HG02588 (cell line): Measurements from ENCODE around the gene SOX9.
"Not testable (repeated sequence)": the region's sequence is repeated elsewhere in the genome, so short reads cannot be mapped to it uniquely, and the experiment has no call there.

Experiments used
- ATAC-seq: cut with Tn5 transposase; IDR thresholded peaks from one replicate; pipeline ENCODE4 v1.9.1; 2021; ENCODE audit warnings: mild to moderate bottlenecking, moderate library complexity; ENCODE audit not compliant: unreplicated experiment

SOX9 gene

GRCh38 chr17:72125742-72126141, 4.9 kb downstream of the SOX9 start:
- no peak for ATAC-seq

- no peak for ATAC-seq
Observed at GRCh38 chr17:72126575-72127486, 6.0 kb downstream of the SOX9 start.

GRCh38 chr17:72128039-72128438, 7.2 kb downstream of the SOX9 start:
- ATAC-seq, result no peak

DNA sequence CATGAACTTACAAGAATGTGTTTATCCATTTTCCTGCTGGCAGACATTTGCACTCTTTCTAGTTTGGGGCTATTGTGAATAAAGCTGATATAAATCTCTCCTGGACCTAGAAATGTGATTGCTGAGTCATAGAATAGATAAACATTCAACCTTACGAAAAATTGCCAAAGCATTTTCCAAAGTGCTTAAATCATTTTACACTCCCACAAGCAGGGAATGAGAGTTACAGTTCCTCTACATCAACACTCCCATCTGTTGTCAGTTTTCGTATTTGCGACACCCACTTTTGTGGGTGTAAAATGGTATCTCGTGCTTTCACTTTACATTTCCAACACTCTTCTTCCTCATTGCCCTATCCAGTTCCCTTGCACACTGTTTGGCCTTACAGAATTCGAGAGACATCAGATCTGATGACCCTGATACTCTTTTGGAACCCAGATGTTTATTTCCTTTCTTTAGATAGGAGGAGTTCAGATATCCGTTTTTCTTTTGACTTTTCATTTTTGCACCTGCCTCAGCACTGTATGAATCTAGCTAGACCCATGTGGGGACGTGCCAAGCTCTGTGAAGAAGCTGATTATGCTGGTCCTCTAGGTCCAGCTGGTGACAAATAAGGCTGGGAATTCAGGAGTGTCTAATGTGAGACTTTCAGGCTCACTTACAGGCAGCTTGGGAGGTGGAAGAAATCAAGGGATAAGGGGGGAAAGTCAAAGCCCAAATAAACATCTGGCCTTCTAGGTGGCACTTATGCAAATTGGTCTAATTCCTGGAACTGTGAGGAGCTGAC, 14.0 kb downstream of the SOX9 start:
- no peak for ATAC-seq

- ATAC-seq, result no peak
Observed at GRCh38 chr17:72135546-72136325, 14.9 kb downstream of the SOX9 start.

DNA sequence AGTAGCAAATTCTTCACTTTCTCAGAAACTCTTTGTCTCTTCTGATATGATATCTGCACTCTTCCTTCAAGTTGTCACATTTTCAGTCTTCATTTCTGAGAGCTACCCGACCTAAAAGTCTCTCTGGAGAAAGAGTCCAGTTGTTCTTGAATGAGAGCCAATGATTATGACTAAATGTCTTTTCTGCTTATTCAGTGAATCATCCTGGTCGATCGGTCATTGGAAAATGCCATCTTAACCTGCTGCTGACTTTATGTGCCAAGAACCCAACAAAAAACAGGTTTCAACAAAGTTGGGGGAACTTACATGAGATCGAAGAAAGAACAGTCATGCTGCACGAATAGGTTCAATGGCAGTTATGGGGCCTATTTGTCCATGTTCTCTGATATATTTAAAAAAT, 15.9 kb downstream of the SOX9 start:
- no peak for ATAC-seq

DNA sequence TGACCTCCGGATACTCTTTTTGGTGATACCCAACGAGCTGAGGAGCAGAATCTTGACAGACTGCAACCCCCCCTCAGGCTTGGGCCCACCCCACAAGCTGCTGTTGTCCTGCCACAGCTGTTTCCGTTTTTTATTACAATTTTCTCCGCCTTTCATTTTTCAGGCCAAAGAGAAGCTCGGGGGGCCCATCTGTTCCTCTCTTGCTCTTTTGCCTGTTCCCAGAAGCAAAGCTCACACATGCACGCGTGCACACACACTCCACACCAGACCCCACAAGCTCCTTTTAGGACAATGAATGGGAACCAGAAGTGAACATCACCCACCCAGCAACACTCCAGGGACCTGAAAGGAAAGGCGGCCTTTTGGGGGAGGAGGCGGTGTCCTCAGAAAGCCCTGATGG, 16.3 kb downstream of the SOX9 start:
- ATAC-seq, result no peak

- ATAC-seq, result no peak
Observed at GRCh38 chr17:72139212-72139611, 18.4 kb downstream of the SOX9 start.

DNA sequence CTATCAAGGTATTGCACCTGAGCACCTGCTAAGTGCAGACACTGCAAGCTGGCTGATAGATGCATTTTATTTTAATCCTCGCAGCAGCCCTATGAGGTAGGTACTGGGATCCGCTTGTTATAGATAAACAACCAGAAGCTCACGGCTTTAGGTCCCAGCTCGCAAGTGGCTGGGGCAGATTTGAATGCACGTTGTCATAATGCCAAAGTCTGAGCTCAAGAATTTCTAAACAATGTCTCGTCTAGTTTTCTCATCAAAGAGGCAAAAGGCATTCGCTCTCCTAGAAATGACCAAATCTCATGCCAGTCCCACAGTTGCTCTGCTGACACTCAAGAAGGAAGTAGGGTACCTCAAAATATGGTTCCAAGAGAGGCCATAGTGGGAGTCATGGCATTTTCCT, 20.5 kb downstream of the SOX9 start:
- no peak for ATAC-seq

GRCh38 chr17:72142097-72142496, 21.3 kb downstream of the SOX9 start:
- not testable (repeated sequence) for ATAC-seq

- ATAC-seq, result no peak
Observed at GRCh38 chr17:72142614-72143013, 21.8 kb downstream of the SOX9 start.

DNA sequence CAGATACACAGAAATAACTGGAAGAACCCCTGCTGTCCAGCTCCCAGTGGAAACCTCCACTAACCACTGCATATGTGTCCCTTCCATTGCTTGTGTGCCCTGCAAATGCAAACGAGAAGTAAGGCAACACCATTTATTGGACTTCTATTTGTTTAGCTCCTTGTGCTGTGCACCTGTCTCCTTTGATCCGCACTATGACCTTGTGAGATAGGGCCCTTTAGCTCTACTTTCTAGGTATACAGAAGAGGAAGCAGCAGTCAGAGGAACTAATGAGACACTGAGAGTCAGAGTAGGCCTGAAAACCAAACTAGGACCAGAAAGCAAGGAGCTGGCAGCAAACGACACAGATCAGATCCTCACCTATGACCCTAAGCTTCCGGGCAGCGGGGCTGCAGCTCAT, 22.4 kb downstream of the SOX9 start:
- ATAC-seq, result no peak

DNA sequence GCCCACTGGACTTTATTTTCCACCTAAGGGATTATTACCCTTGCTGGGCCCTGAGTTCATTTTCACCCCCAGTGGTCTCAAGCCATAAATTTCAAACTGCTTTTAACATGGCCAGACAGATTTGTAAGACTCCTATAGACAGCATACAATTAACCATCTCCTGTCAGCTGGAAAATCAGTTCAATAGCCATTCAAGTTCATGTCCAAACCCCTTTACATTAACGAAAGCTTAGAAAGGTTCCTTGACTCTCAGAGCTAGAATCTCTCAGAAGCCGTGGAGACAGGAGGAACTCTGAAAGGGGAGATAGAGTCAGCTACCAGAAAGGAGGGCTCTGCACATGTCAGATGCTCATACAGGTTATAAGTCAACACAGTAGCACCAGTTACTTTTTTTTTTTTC, 23.3 kb downstream of the SOX9 start:
- ATAC-seq, result no peak

DNA sequence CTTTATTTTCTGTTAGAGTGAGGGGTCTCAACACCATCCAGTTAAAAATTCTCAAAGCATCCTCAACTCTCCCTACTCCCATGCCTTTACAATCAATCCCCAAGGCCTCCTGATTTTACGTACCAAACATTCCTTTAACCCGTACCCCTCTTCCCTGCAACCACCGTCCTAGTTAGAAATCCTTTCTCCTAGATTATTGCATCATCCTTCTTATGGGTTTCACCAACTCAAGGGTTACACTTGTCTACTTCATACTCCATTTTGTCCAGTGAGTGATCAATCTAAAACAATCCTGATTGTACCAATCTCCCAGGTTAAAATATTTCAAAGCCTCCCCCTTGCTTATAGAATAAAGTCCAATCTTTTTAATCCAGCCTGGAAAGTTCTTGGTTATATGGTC, 24.7 kb downstream of the SOX9 start:
- ATAC-seq, result no peak

- no peak for ATAC-seq
Observed at GRCh38 chr17:72145962-72146361, 25.1 kb downstream of the SOX9 start.

DNA sequence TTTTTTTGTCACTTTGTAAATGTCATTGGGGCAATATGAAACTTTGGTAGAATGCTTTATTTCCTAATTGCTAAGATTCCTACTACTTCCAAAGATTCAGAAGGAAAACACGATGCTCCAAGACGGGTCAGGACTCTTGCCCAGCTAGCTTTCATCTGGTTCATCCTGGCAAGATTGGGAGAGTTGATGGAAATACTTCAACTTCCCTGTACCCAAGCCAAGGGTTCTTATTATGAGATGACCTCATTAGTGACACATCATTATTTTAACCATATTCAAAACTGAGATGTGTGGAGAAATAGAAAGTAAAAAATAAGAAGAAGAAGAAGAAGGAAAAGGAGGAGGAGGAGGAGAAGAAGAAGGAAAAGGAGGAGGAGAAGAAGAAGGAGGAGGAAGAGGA, 25.6 kb downstream of the SOX9 start:
- no peak for ATAC-seq

- ATAC-seq, result no peak
Observed at GRCh38 chr17:72150632-72151460, 30.0 kb downstream of the SOX9 start.

GRCh38 chr17:72151565-72152386, 31.0 kb downstream of the SOX9 start:
- ATAC-seq, result no peak

DNA sequence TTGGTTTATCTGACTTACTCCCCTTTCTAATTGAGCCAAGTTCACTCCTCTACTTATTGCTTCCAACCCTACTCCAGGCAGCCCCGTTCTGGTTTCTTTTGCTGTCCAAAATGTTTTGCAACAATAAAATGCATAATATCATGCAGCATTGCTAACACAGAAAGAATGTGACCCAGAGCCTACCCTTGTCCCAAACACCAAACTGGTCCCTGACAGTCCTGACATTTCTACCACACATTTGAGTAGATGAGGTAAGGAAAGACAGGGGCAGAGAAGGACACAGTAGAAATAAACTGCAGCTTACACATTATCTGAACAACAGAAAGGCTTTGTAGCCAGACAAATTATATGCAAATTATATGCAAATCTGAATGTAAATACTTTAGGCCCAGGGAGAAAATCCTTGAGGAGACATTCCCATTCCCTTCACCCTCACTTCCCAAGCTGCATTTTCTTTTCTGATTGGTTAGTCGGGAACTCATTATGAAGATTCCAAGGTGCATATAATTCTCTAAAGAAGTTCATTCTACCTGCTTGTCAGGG, 31.6 kb downstream of the SOX9 start:
- ATAC-seq, result no peak
